Neural progenitor cell (in vitro differentiated cells): ENCODE data around the gene B3GLCT. TPM values are rescaled to one million over a fixed set of nuclear protein-coding genes. Genes with fewer than 3 reads are reported as not detected.

Source experiments
- DNase-seq: peaks from one replicate; pipeline ENCODE4 v3.0.0-alpha.2; 2016; ENCODE audit warnings: low spot score
- H2AFZ ChIP-seq: fragments of 200-600 bp; sonication (generic); replicated peaks from 2 replicates; pipeline ENCODE4 v1.6.1; 2016; ENCODE audit warnings: antibody characterized with exemption
- H3F3A ChIP-seq: fragments of 200-600 bp; sonication (generic); 2 replicates; pipeline ENCODE4 v1.6.1; 2016; ENCODE audit warnings: antibody characterized with exemption, low read depth
- H3K27ac ChIP-seq: fragments of 200-600 bp; sonication (generic); 2 replicates; pipeline ENCODE4 v1.5.1; 2016; ENCODE audit warnings: mild to moderate bottlenecking
- H3K27me3 ChIP-seq: fragments of 200-600 bp; sonication (generic); 2 replicates; pipeline ENCODE4 v1.6.1; 2016; ENCODE audit warnings: mild to moderate bottlenecking, moderate library complexity
- H3K36me3 ChIP-seq: fragments of 200-600 bp; sonication (generic); 2 replicates; pipeline ENCODE4 v1.5.1; 2016
- H3K4me1 ChIP-seq: fragments of 200-600 bp; sonication (generic); 2 replicates; pipeline ENCODE4 v1.6.1; 2016; ENCODE audit warnings: mixed run types
- H3K4me2 ChIP-seq: fragments of 200-600 bp; sonication (generic); 2 replicates; pipeline ENCODE4 v1.6.1; 2016
- H3K4me3 ChIP-seq: fragments of 200-600 bp; sonication (generic); 2 replicates; pipeline ENCODE4 v1.5.1; 2016
- H3K79me2 ChIP-seq: fragments of 200-600 bp; sonication (generic); 2 replicates; pipeline ENCODE4 v1.6.1; 2016; ENCODE audit warnings: low read depth
- H3K9ac ChIP-seq: fragments of 200-600 bp; sonication (generic); 2 replicates; pipeline ENCODE4 v1.6.1; 2016
- H3K9me3 ChIP-seq: fragments of 200-600 bp; sonication (generic); 2 replicates; pipeline ENCODE4 v1.5.1; 2016; ENCODE audit warnings: low read depth
- H4K20me1 ChIP-seq: fragments of 200-600 bp; sonication (generic); 2 replicates; pipeline ENCODE4 v1.6.1; 2016; ENCODE audit warnings: low read depth
- H3K27ac Mint-ChIP-seq: 3 replicates; pipeline ENCODE4 v1.8.0; 2021; ENCODE audit warnings: mixed read lengths
- H3K27me3 Mint-ChIP-seq: 2 replicates; pipeline ENCODE4 v1.8.0; 2022; ENCODE audit warnings: low read depth, mild to moderate bottlenecking, inconsistent platforms, moderate library complexity, mixed read lengths; ENCODE audit not compliant: insufficient read depth
- H3K36me3 Mint-ChIP-seq: 3 replicates; pipeline ENCODE4 v1.8.0; 2021; ENCODE audit warnings: mixed read lengths
- H3K4me1 Mint-ChIP-seq: 3 replicates; pipeline ENCODE4 v1.8.0; 2021; ENCODE audit warnings: mixed read lengths
- H3K4me3 Mint-ChIP-seq: 3 replicates; pipeline ENCODE4 v1.8.0; 2021; ENCODE audit warnings: mild to moderate bottlenecking, moderate library complexity, mixed read lengths
- H3K9me3 Mint-ChIP-seq: 3 replicates; pipeline ENCODE4 v1.8.0; 2020; ENCODE audit warnings: mixed read lengths
- EZH2 ChIP-seq: fragments of 200-600 bp; sonication (generic); IDR thresholded peaks from 2 replicates; pipeline ENCODE4 v1.6.1; 2017; ENCODE audit warnings: antibody characterized with exemption, mild to moderate bottlenecking, moderate library complexity
- EZH2phosphoT487 ChIP-seq: fragments of 200-600 bp; sonication (generic); IDR thresholded peaks from 2 replicates; pipeline ENCODE4 v1.6.1; 2017; ENCODE audit warnings: antibody characterized with exemption
- total RNA-seq: library from RNA; depleted of rRNA; stranded (reverse); fragments of >200 nt; gene quantifications from 2 replicates; pipeline ENCODE4 v1.2.3, GENCODE V29; 2015; ENCODE audit warnings: low replicate concordance
- TF ChIP-seq, protein P1 (sequence below): fragments of 200-600 bp; sonication (generic); IDR thresholded peaks from 2 replicates; pipeline ENCODE4 v1.5.1; 2017; ENCODE audit warnings: antibody characterized with exemption, mild to moderate bottlenecking

The B3GLCT gene
- total RNA-seq, 1 donor from 2014 or later = 16.9 TPM

DNA sequence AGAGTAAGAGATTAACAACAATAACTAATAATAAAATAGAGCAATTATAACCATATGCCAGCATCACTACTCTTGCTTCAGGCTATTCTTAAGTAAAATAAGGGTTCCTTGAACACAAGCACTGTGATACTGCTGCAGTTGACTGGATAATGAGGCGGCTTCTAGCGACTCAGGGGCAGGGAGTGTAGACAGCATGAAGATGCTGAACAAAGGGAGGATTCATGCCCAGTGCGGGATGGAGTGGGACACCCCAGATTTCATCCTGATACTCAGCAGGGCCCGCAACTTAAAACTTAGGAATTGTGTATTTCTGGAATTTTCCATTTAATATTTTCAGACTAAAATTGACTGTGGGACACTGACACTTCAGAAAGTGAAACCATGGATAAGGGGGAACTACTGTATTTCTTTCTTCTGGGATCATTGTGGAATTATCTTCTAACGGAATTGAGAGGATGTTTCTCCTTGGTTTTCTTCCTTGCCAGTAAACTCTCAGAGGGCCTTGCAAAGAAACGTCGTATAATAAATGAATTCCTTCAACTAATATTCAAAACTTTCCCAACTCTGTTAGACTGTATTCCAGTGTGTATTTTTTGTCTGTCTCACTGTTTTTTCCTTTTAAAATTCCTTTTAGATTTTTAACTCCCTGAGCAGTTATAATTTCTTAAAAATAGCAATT lies 127.5 kb downstream of the B3GLCT start:
- H3K4me3 ChIP-seq = no peak overlapping the region
- H3K4me1 Mint-ChIP-seq = peaks cover 16% of the 10 kb centered on the region

DNA sequence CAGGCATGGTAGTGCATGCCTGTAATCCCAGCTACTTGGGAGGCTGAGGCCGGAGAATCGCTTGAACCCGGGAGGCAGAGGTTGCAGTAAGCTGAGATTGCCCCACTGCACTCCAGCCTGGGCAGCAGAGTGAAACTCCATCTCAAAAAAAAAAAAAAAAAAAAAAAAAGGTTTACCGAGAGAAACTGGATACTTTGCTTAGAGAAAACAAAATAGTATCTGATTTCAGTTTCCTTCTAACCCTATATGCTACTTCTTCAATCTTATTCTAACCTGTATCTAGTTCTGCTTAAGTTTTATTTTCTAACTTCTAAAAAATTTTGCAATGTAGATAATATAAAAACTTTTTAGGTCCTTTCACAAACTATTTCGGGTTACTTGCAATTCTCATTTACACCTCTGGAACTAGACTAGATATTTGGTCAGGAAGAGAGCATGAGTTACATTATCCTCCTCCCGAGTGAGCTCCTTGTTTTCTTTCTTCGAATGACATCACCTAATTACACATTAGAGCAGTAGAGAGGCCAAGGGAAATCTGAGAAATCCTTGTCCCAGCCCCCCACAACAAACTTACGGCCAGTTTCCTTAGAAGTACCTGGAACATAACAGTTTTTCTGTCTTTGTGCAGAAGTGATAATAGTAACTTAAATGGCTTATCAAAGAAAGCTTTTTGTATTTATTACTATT lies 128.9 kb downstream of the B3GLCT start:
- Histone ChIP-seq H3K79me2 (no peaks in the 10 kb centered on the region), H3K36me3 (no peaks in the 10 kb centered on the region), H3F3A (no peaks in the 10 kb centered on the region), H3K27ac (no peak overlapping the region), H2AFZ (no peak overlapping the region), H3K4me2 (no peak overlapping the region), H3K9me3 (no peaks in the 10 kb centered on the region), H4K20me1 (no peaks in the 10 kb centered on the region), H3K4me1 (peaks cover 4% of the 10 kb centered on the region), H3K4me3 (no peak overlapping the region), H3K9ac (no peak overlapping the region), H3K27me3 (no peaks in the 10 kb centered on the region)
- Mint-ChIP-seq H3K4me1 (peaks cover 5% of the 10 kb centered on the region), H3K36me3 (peaks cover 39% of the 10 kb centered on the region), H3K27me3 (peaks cover under 1% of the 10 kb centered on the region), H3K9me3 (peaks cover 5% of the 10 kb centered on the region), H3K4me3 (no peak overlapping the region), H3K27ac (no peak overlapping the region)
- DNase-seq = no peak
- no peak for TF ChIP-seq EZH2phosphoT487
- no peak for TF ChIP-seq EZH2
- TF ChIP-seq, protein P1, sequence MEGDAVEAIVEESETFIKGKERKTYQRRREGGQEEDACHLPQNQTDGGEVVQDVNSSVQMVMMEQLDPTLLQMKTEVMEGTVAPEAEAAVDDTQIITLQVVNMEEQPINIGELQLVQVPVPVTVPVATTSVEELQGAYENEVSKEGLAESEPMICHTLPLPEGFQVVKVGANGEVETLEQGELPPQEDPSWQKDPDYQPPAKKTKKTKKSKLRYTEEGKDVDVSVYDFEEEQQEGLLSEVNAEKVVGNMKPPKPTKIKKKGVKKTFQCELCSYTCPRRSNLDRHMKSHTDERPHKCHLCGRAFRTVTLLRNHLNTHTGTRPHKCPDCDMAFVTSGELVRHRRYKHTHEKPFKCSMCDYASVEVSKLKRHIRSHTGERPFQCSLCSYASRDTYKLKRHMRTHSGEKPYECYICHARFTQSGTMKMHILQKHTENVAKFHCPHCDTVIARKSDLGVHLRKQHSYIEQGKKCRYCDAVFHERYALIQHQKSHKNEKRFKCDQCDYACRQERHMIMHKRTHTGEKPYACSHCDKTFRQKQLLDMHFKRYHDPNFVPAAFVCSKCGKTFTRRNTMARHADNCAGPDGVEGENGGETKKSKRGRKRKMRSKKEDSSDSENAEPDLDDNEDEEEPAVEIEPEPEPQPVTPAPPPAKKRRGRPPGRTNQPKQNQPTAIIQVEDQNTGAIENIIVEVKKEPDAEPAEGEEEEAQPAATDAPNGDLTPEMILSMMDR = no peak

More for the DNA sequence above, 127.5 kb downstream of the B3GLCT start:
- Histone ChIP-seq H3K36me3 (no peaks in the 10 kb centered on the region), H3K27ac (no peak overlapping the region), H3F3A (no peaks in the 10 kb centered on the region), H3K9ac (no peak overlapping the region), H2AFZ (no peak overlapping the region), H3K4me1 (peaks cover 12% of the 10 kb centered on the region), H3K79me2 (no peaks in the 10 kb centered on the region), H4K20me1 (no peaks in the 10 kb centered on the region), H3K4me2 (no peak overlapping the region), H3K9me3 (no peaks in the 10 kb centered on the region), H3K27me3 (no peaks in the 10 kb centered on the region)
- Mint-ChIP-seq H3K9me3 (peaks cover 6% of the 10 kb centered on the region), H3K4me3 (no peak overlapping the region), H3K36me3 (peaks cover 37% of the 10 kb centered on the region), H3K27ac (no peak overlapping the region), H3K27me3 (peaks cover 3% of the 10 kb centered on the region)
- DNase-seq = no peak
- TF ChIP-seq, protein P1 = no peak
- TF ChIP-seq EZH2phosphoT487 (no peak), EZH2 (no peak)

DNA sequence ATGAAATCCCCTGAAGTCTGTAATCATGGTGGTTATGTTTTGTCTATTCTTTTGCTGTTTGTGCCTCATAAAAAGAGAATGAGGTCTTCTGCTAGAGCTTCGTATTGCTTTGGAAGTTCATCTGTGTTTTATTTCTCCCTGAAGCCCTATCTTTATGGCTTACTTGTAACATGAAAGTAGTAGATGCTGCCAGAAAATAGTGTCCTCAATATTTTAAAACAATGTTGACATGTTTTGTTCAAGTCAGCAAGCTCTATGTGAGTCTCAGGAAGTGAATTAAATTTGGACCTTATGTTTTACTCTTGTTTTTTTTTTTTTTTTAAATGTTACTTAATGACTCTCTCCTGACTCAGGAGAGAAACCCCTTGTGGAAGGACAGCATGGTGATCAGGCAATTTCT lies 130.5 kb downstream of the B3GLCT start:
- Histone ChIP-seq H3K9ac (no peak overlapping the region), H3K27ac (no peak overlapping the region), H3K4me2 (no peak overlapping the region), H3F3A (no peaks in the 10 kb centered on the region), H3K4me1 (peaks cover 4% of the 10 kb centered on the region), H3K27me3 (no peaks in the 10 kb centered on the region), H3K79me2 (no peaks in the 10 kb centered on the region), H3K9me3 (no peaks in the 10 kb centered on the region), H4K20me1 (no peaks in the 10 kb centered on the region), H2AFZ (no peak overlapping the region), H3K4me3 (no peak overlapping the region), H3K36me3 (no peaks in the 10 kb centered on the region)
- peaks cover 34% of the 10 kb centered on the region for H3K36me3 Mint-ChIP-seq
- no peak overlapping the region for H3K4me3 Mint-ChIP-seq
- no peak overlapping the region for H3K27ac Mint-ChIP-seq
- TF ChIP-seq EZH2phosphoT487 = no peak
- TF ChIP-seq, protein P1 = no peak
- TF ChIP-seq EZH2 = no peak
- no peaks in the 10 kb centered on the region for H3K4me1 Mint-ChIP-seq
- no peak for DNase-seq
- H3K9me3 Mint-ChIP-seq = peaks cover 4% of the 10 kb centered on the region
- H3K27me3 Mint-ChIP-seq = no peaks in the 10 kb centered on the region
